ENCODE data around the gene DNASE1L1. TPM values are rescaled to one million over a fixed set of nuclear protein-coding genes. Genes with fewer than 3 reads are reported as not detected.
A peak's percentile ranks its signal among the peaks of the same experiment; 100 is the strongest.

The DNASE1L1 gene
- total RNA-seq, 1 donor from 2014 or later: 35.1 TPM

DNA sequence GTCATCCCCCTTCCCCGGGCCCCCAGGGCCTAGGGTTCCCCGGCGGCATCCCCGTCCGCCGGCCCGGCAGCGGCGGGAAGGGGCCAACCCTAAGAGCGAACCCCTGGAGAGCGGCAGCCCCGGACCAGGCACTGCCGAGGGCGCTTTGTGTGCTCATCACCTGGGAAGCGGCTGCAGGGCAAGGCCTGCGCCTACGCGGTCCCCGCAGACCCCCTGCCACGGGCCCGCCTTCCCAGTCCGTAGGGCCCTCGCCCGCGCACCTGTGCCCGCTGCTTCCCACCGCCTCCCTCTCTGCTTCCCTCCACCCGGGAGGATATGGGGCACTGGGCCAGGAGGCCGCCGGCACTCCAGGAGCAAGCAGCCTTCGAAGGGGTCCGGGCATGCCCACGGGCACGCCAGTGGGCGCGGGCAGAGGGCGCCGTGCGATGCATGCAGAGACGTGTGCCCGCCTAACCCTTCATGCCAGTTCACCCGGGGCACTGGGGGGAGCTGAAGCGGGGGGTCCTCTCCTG, 37.2 kb downstream of the DNASE1L1 start:
- no peaks in the 10 kb centered on the region for H3K27me3 ChIP-seq (ENCODE audit: insufficient read depth, low read length)
- peak overlapping the region; percentile 85 for H3K9ac ChIP-seq (ENCODE audit: low read length)
- H3K4me3 Mint-ChIP-seq (ENCODE audit: unreplicated experiment): peak overlapping the region; percentile 83
- H3K27ac ChIP-seq (ENCODE audit: low read depth, low read length): peak overlapping the region; percentile 53
- H3K79me2 ChIP-seq (ENCODE audit: insufficient read depth, low read length): peaks cover 81% of the 10 kb centered on the region
- peaks cover 8% of the 10 kb centered on the region for H3K36me3 ChIP-seq (ENCODE audit: insufficient read depth, low read length)
- H3K27ac Mint-ChIP-seq (ENCODE audit: unreplicated experiment): no peak overlapping the region
- no peaks in the 10 kb centered on the region for H3K9me3 Mint-ChIP-seq (ENCODE audit: unreplicated experiment)
- no peak for TF ChIP-seq EZH2 (IDR thresholded peaks at IDR 0.05; ENCODE audit: insufficient read depth, low read length)
- no peak for TF ChIP-seq CTCF (IDR thresholded peaks at IDR 0.05; ENCODE audit: insufficient read depth, low read depth, low read length)
- peaks cover 6% of the 10 kb centered on the region for H3K36me3 Mint-ChIP-seq (ENCODE audit: low read depth, unreplicated experiment)
- H3K4me1 Mint-ChIP-seq (ENCODE audit: low read depth, unreplicated experiment): no peaks in the 10 kb centered on the region
- peak overlapping the region; percentile 92 for H3K4me2 ChIP-seq (ENCODE audit: low read length)
- H3K9me3 ChIP-seq (ENCODE audit: insufficient read depth, low read depth, low read length): no peaks in the 10 kb centered on the region
- H3K4me1 ChIP-seq (ENCODE audit: insufficient read depth, low read length): peaks cover 19% of the 10 kb centered on the region
- DNase-seq (ENCODE audit: low read depth) (no peak), FAIRE-seq (no peak)
- no peaks in the 10 kb centered on the region for H3K27me3 Mint-ChIP-seq (ENCODE audit: low read depth, unreplicated experiment)
- peak overlapping the region; percentile 48 for H3K4me3 ChIP-seq (ENCODE audit: insufficient read depth, low read depth, low read length)
- peaks cover 41% of the 10 kb centered on the region for H4K20me1 ChIP-seq (ENCODE audit: insufficient read depth, low read length)
- no peak overlapping the region for H2AFZ ChIP-seq (ENCODE audit: low read depth, low read length)

GRCh38 chrX:154371017-154371788, 37.9 kb downstream of the DNASE1L1 start:
- Histone ChIP-seq H3K4me2 (ENCODE audit: low read length) (peak overlapping the region; percentile 98), H3K27ac (ENCODE audit: low read depth, low read length) (peak overlapping the region; percentile 82), H3K36me3 (ENCODE audit: insufficient read depth, low read length) (peaks cover 11% of the 10 kb centered on the region), H3K27me3 (ENCODE audit: insufficient read depth, low read length) (no peaks in the 10 kb centered on the region), H3K4me1 (ENCODE audit: insufficient read depth, low read length) (peaks cover 25% of the 10 kb centered on the region), H2AFZ (ENCODE audit: low read depth, low read length) (no peak overlapping the region), H3K4me3 (ENCODE audit: insufficient read depth, low read depth, low read length) (peak overlapping the region; percentile 99), H3K9ac (ENCODE audit: low read length) (peak overlapping the region; percentile 93), H3K79me2 (ENCODE audit: insufficient read depth, low read length) (peaks cover 83% of the 10 kb centered on the region), H3K9me3 (ENCODE audit: insufficient read depth, low read depth, low read length) (no peaks in the 10 kb centered on the region), H4K20me1 (ENCODE audit: insufficient read depth, low read length) (peaks cover 48% of the 10 kb centered on the region)
- DNase-seq (ENCODE audit: low read depth) (peak; percentile 75), FAIRE-seq (no peak)
- Mint-ChIP-seq H3K4me1 (ENCODE audit: low read depth, unreplicated experiment) (no peaks in the 10 kb centered on the region), H3K27me3 (ENCODE audit: low read depth, unreplicated experiment) (no peaks in the 10 kb centered on the region), H3K4me3 (ENCODE audit: unreplicated experiment) (peak overlapping the region; percentile 83), H3K27ac (ENCODE audit: unreplicated experiment) (no peak overlapping the region), H3K36me3 (ENCODE audit: low read depth, unreplicated experiment) (peaks cover 6% of the 10 kb centered on the region), H3K9me3 (ENCODE audit: unreplicated experiment) (no peaks in the 10 kb centered on the region)
- TF ChIP-seq EZH2 (IDR thresholded peaks at IDR 0.05; ENCODE audit: insufficient read depth, low read length) (no peak), CTCF (IDR thresholded peaks at IDR 0.05; ENCODE audit: insufficient read depth, low read depth, low read length) (no peak)
